HG02610 (cell line): ENCODE measurements around the gene ALDOA.

Experiments
- ATAC-seq: cut with Tn5 transposase; IDR thresholded peaks from one replicate; pipeline ENCODE4 v1.9.1; 2021; ENCODE audit warnings: mild to moderate bottlenecking, moderate library complexity; ENCODE audit not compliant: unreplicated experiment

The ALDOA gene

GRCh38 chr16:30068750-30069610 is 3.4 kb downstream of the ALDOA start:
- no peak for ATAC-seq

GRCh38 chr16:30069611-30070462 is 4.3 kb downstream of the ALDOA start:
- no peak for ATAC-seq

- ATAC-seq: no peak
Observed at GRCh38 chr16:30070490-30070889, 4.9 kb downstream of the ALDOA start.

GRCh38 chr16:30075503-30076275 is 10.1 kb downstream of the ALDOA start, which contains the start of gene PPP4C:
TSS of gene PPP4C (plus strand) at chr16:30075994. CDS start at chr16:30076378, 384 bp downstream.
- ATAC-seq: peak; percentile 81

GRCh38 chr16:30076276-30076791 is 10.8 kb downstream of the ALDOA start:
- ATAC-seq: peak; percentile 15

GRCh38 chr16:30077656-30078055 is 12.1 kb downstream of the ALDOA start:
- no peak for ATAC-seq

- no peak for ATAC-seq
Observed at GRCh38 chr16:30078744-30079143, 13.2 kb downstream of the ALDOA start.

GRCh38 chr16:30079480-30079879 is 13.9 kb downstream of the ALDOA start:
- ATAC-seq: no peak

GRCh38 chr16:30082545-30083090 is 17.1 kb downstream of the ALDOA start:
- no peak for ATAC-seq

- ATAC-seq: no peak
Observed at GRCh38 chr16:30083216-30084055, 17.9 kb downstream of the ALDOA start.

GRCh38 chr16:30084096-30084815 is 18.7 kb downstream of the ALDOA start:
- no peak for ATAC-seq

- no peak for ATAC-seq
Observed at GRCh38 chr16:30084816-30085159, 19.2 kb downstream of the ALDOA start.

- ATAC-seq: no peak
Observed at GRCh38 chr16:30085247-30085646, 19.7 kb downstream of the ALDOA start.

- no peak for ATAC-seq
Observed at GRCh38 chr16:30085820-30086219, 20.3 kb downstream of the ALDOA start.

- no peak for ATAC-seq
Observed at GRCh38 chr16:30086291-30087140, 21.0 kb downstream of the ALDOA start.

GRCh38 chr16:30087181-30087898 is 21.8 kb downstream of the ALDOA start:
- no peak for ATAC-seq

GRCh38 chr16:30088237-30088831 is 22.8 kb downstream of the ALDOA start:
- no peak for ATAC-seq
